Spleen (tissue), 11 donors: Measurements from ENCODE around the gene PLXND1. TPM values are rescaled to one million over a fixed set of nuclear protein-coding genes. Genes with fewer than 3 reads are reported as not detected.

ENCODE experiments used
- DNase-seq: peaks from one replicate; pipeline ENCODE4 v3.0.0-alpha.2; 2020
- H3K27ac ChIP-seq, 8 donors: fragments of 200-600 bp; sonication (generic) in 7 of 8; 1 replicate in 4 of 8; 2 replicates in 4 of 8; pipeline versions ENCODE4 v1.5.0 to v1.8.0; 2016 to 2021; ENCODE audit warnings: inconsistent platforms in 4 of 8, mild to moderate bottlenecking in 4 of 8, moderate library complexity in 1 of 8
- H3K27me3 ChIP-seq, 7 donors: fragments of 200-600 bp; sonication (generic) in 6 of 7; replicated peaks in 1 of 7; 1 replicate in 4 of 7; 2 replicates in 3 of 7; pipeline versions ENCODE4 v1.5.0 to v1.8.0; 2016 to 2021; ENCODE audit warnings: inconsistent platforms in 3 of 7, mild to moderate bottlenecking in 1 of 7
- H3K36me3 ChIP-seq, 6 donors: fragments of 200-600 bp; sonication (generic) in 5 of 6; 1 replicate in 4 of 6; 2 replicates in 2 of 6; pipeline versions ENCODE4 v1.5.0 to v1.8.0; 2016 to 2021; ENCODE audit warnings: inconsistent platforms in 2 of 6
- H3K4me1 ChIP-seq, 6 donors: fragments of 200-600 bp; sonication (generic) in 5 of 6; 1 replicate in 3 of 6; 2 replicates in 3 of 6; pipeline versions ENCODE4 v1.5.0 to v1.8.0; 2016 to 2021; ENCODE audit warnings: inconsistent platforms in 3 of 6
- H3K4me3 ChIP-seq, 8 donors: fragments of 200-600 bp; sonication (generic) in 7 of 8; 1 replicate in 4 of 8; 2 replicates in 4 of 8; pipeline versions ENCODE4 v1.5.0 to v1.8.0; 2016 to 2021; ENCODE audit warnings: inconsistent platforms in 4 of 8, mild to moderate bottlenecking in 4 of 8, moderate library complexity in 2 of 8
- H3K9me3 ChIP-seq, 8 donors: fragments of 200-600 bp; sonication (generic) in 7 of 8; 1 replicate in 4 of 8; 2 replicates in 4 of 8; pipeline versions ENCODE4 v1.5.0 to v1.8.0; 2016 to 2021; ENCODE audit warnings: inconsistent platforms in 4 of 8
- CTCF ChIP-seq, 11 experiments: fragments of 200-600 bp in 7 of 11; fragments of 450-650 bp in 4 of 11; sonication (generic) in 4 of 11; IDR thresholded peaks in 8 of 11; conservative IDR thresholded peaks in 3 of 11; 1 replicate in 7 of 11; 2 replicates in 4 of 11; pipeline versions ENCODE4 v1.4.0 to v1.8.0; 2016 to 2021; ENCODE audit warnings: antibody characterized with exemption in 11 of 11, inconsistent platforms in 4 of 11, mild to moderate bottlenecking in 1 of 11
- POLR2A ChIP-seq, 3 donors: fragments of 450-650 bp; IDR thresholded peaks; one replicate each; pipeline ENCODE4 v1.5.1; 2017; ENCODE audit warnings: antibody characterized with exemption in 3 of 3, mild to moderate bottlenecking in 1 of 3
- POLR2AphosphoS5 ChIP-seq, 3 donors: sonication (generic); formaldehyde crosslinking; IDR thresholded peaks; one replicate each; pipeline ENCODE4 v1.5.1; 2017; ENCODE audit warnings: antibody characterized with exemption in 3 of 3
- WGBS, 5 donors: extraction: QIAGEN DNeasy Blood & Tissue Kit in 3 of 5; methylation state at CpG; one replicate each; pipeline versions ENCODE4 v1.1.5 to v1.1.7; 2013 to 2018; 5-methylcytosine and 5-hydroxymethylcytosine counted together
- intact Hi-C: fragments of 100-400 bp; cut with DNase I; formaldehyde crosslinking; loops from one replicate; pipeline ENCODE4 v1.15.0; 2023; ENCODE audit warnings: low total_unique reads
- polyA plus RNA-seq, 3 donors: library from polyadenylated mRNA; stranded (reverse); fragments of 200-250 nt; gene quantifications; one replicate each; pipeline ENCODE4 v1.2.1, GENCODE V29; 2013
- total RNA-seq, 7 donors: library from RNA; depleted of rRNA in 3 of 7; stranded (reverse); fragments of >200 nt in 3 of 7; fragmentation: NEBNext Ultra II Directional in 4 of 7; extraction: Animal tissue kit (Norgen Biotek cat#: 25700) in 4 of 7; gene quantifications; one replicate each; pipeline versions ENCODE4 v1.1.0 to v1.2.1, GENCODE V29; 2016 to 2021
- donor health status: healthy with polysubstance abuse.
- donor health status: DM: no; HTN: no; CAD: no; lungs with moderate emphysema.
- donor health status: DM: no; HTN: no; CAD: no.
- donor health status: Bipolar disorder and iron deficiency.
- donor health status: healthy.
- donor health status: DM: no; HTN: no; CAD: no.
- donor health status: DM: yes; HTN: yes; CAD: no.

PLXND1 gene
- total and polyA plus RNA-seq, 10 donors, result 44.4 to 238 (median 164) TPM

- peak overlapping the region in 5 of 8 donors; percentile 75 to 96 (median 90) for H3K27ac ChIP-seq
These were observed 14.5 kb upstream of the PLXND1 start for GRCh38 chr3:129620828-129621559.

DNA sequence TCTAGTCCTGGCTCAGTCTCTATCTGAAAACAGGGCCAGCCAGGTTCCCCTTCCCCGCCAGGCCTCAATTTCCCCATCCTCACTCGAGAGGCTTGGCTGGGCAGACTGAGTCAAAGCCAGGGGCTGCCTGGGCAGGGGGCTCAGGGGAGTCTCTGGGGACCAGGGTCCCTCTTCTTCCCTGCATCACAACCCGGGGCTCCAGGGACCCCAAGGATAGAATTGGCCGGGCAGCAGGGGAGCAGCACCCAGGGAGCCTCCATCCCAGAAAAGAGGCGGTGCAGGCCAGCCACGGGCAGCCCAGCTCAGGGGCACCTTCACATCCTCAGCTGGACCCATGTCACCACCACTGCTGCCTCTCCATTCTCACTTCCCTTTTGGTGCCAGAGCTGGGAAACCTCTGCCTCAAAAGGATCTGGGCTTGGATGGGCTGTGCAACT, 13.3 kb upstream of the PLXND1 start:
- peak overlapping the region in 4 of 8 donors; percentile 46 to 69 (median 64) for H3K27ac ChIP-seq
- H3K27me3 ChIP-seq, result peaks cover 0 to 12% (median 0%) of the 10 kb centered on the region in 7 donors
- intact Hi-C loops, result no loop called here
- 77 to 84% (median 81%) methylated on average over 4 to 6 of the region's 6 CpGs for WGBS, 5 donors
- DNase-seq, result peak; percentile 69
- no peaks in the 10 kb centered on the region for H3K9me3 ChIP-seq
- TF ChIP-seq POLR2A (IDR thresholded peaks at IDR 0.05), result no peak
- TF ChIP-seq CTCF (IDR thresholded peaks at IDR 0.05 in 8 of 11, conservative IDR thresholded peaks at IDR 0.05 in 3 of 11), result no peak
- no peak for TF ChIP-seq POLR2AphosphoS5 (IDR thresholded peaks at IDR 0.05)
- peaks cover 54 to 100% (median 83%) of the 10 kb centered on the region in 6 donors for H3K4me1 ChIP-seq
- no peak overlapping the region for H3K4me3 ChIP-seq
- H3K36me3 ChIP-seq, result no peaks in the 10 kb centered on the region

More at GRCh38 chr3:129620828-129621559, 14.5 kb upstream of the PLXND1 start:
- TF ChIP-seq CTCF (IDR thresholded peaks at IDR 0.05 in 8 of 11, conservative IDR thresholded peaks at IDR 0.05 in 3 of 11) (no peak), POLR2A (IDR thresholded peaks at IDR 0.05) (no peak), POLR2AphosphoS5 (IDR thresholded peaks at IDR 0.05) (no peak)
- peaks cover 56 to 100% (median 84%) of the 10 kb centered on the region in 6 donors for H3K4me1 ChIP-seq
- intact Hi-C loops, result no loop called here
- DNase-seq, result peak; percentile 76
- H3K4me3 ChIP-seq, result no peak overlapping the region
- H3K27me3 ChIP-seq, result peaks cover 0 to 12% (median 0%) of the 10 kb centered on the region in 7 donors
- no peaks in the 10 kb centered on the region for H3K9me3 ChIP-seq
- no peaks in the 10 kb centered on the region for H3K36me3 ChIP-seq
- 69 to 82% (median 76%) methylated on average over 16 to 18 of the region's 18 CpGs for WGBS, 5 donors

DNA sequence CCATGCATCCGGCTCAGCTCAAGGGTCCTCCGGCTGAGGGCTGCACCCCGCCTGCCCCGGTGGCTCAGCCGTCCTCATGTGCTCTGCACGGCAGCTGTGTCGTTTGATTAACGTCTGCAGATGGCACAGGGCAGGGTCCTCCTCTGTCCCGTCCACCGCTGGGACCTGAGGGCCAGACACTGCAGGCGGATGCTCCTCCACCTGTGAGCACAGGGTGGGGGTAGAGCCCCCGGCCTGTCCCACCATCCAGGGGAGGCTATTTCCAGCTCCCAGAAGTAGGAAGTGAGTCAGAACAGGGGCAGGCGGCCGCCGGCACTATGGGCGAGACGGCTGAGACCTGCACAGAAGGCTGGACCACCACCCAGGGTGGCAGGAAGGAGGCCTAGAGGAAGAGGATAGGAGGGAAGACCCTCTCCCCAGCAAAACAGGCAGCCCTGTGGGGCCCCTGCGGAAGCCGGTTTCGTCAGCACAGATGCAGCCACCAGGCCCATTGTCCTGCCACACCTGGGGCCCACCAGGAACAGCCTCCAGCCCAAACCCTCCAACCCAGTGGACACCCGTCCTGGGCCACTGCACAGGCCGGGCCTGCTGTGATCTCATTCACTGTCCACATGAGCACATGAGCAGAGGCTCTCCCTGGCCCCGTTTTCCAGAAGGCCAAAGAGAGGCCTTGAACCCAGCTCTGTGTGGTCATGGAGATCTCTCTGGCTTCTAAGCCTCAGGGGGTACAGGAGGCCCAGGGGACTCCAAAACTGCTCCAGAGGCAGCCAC, 12.6 kb upstream of the PLXND1 start:
- peaks cover 0 to 12% (median 0%) of the 10 kb centered on the region in 7 donors for H3K27me3 ChIP-seq
- H3K36me3 ChIP-seq, result no peaks in the 10 kb centered on the region
- no peaks in the 10 kb centered on the region for H3K9me3 ChIP-seq
- peak overlapping the region in 1 of 8 donors; percentile 12 for H3K4me3 ChIP-seq
- peaks cover 54 to 100% (median 80%) of the 10 kb centered on the region in 6 donors for H3K4me1 ChIP-seq
- peak overlapping the region in 7 of 8 donors; percentile 2 to 69 (median 52) for H3K27ac ChIP-seq
- peak; percentile 75 for DNase-seq
- intact Hi-C loops, result no loop called here
- TF ChIP-seq POLR2AphosphoS5 (IDR thresholded peaks at IDR 0.05) (no peak), CTCF (IDR thresholded peaks at IDR 0.05 in 8 of 11, conservative IDR thresholded peaks at IDR 0.05 in 3 of 11) (no peak), POLR2A (IDR thresholded peaks at IDR 0.05) (no peak)
- WGBS, 5 donors, result 22 to 44% (median 35%) methylated on average over 8 to 23 of the region's 23 CpGs
